BLaER1 treated with 17β-estradiol and CSF1 and Interleukin-3, amounts not matched to agents 10 nM and 100 nM (cell line): ENCODE results near the gene TMEM74B.
A peak's percentile ranks its signal among the peaks of the same experiment; 100 is the strongest.

Experiments
- H3K27ac ChIP-seq, 11 experiments: shearing (Covaris generic); formaldehyde crosslinking; 2 replicates each; pipeline ENCODE4 v1.8.1; 2022
- H3K27me3 ChIP-seq, 11 experiments: shearing (Covaris generic); formaldehyde crosslinking; 2 replicates each; pipeline ENCODE4 v1.8.1; 2022
- H3K36me3 ChIP-seq, 11 experiments: shearing (Covaris generic); formaldehyde crosslinking; 2 replicates each; pipeline ENCODE4 v1.8.1; 2022
- H3K4me1 ChIP-seq, 10 experiments: shearing (Covaris generic); formaldehyde crosslinking; 2 replicates each; pipeline ENCODE4 v1.8.1; 2022
- H3K4me2 ChIP-seq, 11 experiments: shearing (Covaris generic); formaldehyde crosslinking; 2 replicates each; pipeline ENCODE4 v1.8.1; 2022
- H3K4me3 ChIP-seq, 10 experiments: shearing (Covaris generic); formaldehyde crosslinking; 2 replicates each; pipeline ENCODE4 v1.8.1; 2022
- H3K9ac ChIP-seq, 11 experiments: shearing (Covaris generic); formaldehyde crosslinking; 2 replicates each; pipeline ENCODE4 v1.8.1; 2022
- H3K9me3 ChIP-seq, 11 experiments: shearing (Covaris generic); formaldehyde crosslinking; replicated peaks in 1 of 11; 2 replicates each; pipeline ENCODE4 v1.8.1; 2022
- H4K20me1 ChIP-seq, 11 experiments: shearing (Covaris generic); formaldehyde crosslinking; 2 replicates each; pipeline ENCODE4 v1.8.1; 2022
- Cebpa-rat ChIP-seq, 11 experiments: shearing (Covaris generic); IDR thresholded peaks; 2 replicates each; pipeline ENCODE4 v1.8.1; 2022

TMEM74B gene

DNA sequence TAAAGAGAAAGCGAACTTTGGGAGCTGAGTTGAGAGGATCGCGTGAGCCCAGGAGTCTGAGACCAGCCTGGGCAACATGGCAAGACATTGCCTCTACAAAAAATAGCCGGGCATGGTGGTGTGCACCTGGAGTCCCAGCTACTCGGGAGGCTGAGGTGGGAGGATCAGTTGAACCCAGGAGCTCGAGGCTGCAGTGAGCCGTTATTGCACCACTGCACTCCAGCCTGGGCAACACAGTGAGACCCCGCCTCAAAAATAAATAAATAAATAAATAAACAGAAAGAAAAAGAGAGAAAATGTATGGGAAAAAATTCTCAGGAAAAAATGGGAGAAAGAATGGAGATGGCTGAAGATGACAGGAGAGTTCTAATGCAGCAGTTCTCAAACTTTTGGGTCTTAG is 21.0 kb upstream of the TMEM74B start:
- Histone ChIP-seq H3K4me2 (no peak overlapping the region), H3K36me3 (no peaks in the 10 kb centered on the region), H3K27me3 (no peaks in the 10 kb centered on the region), H3K9me3 (no peaks in the 10 kb centered on the region), H3K4me1 (peaks cover 0 to 8% (median 2%) of the 10 kb centered on the region in 10 experiments; a peak in 3 of 20 replicates), H3K4me3 (no peak overlapping the region), H3K27ac (no peak overlapping the region), H3K9ac (no peak overlapping the region), H4K20me1 (no peaks in the 10 kb centered on the region)
- no peak for TF ChIP-seq Cebpa-rat (IDR thresholded peaks at IDR 0.05)

- H4K20me1 ChIP-seq: no peaks in the 10 kb centered on the region
- H3K9me3 ChIP-seq: no peaks in the 10 kb centered on the region
- no peaks in the 10 kb centered on the region for H3K36me3 ChIP-seq
- H3K4me3 ChIP-seq: no peak overlapping the region
- H3K9ac ChIP-seq: no peak overlapping the region
- no peak overlapping the region for H3K27ac ChIP-seq
- no peak for TF ChIP-seq Cebpa-rat (IDR thresholded peaks at IDR 0.05)
- peaks cover 0 to 8% (median 2%) of the 10 kb centered on the region in 10 experiments; a peak in 3 of 20 replicates for H3K4me1 ChIP-seq
- peak overlapping the region in 3 of 11 experiments; percentile 15 to 26 (median 20); a peak in 3 of 22 replicates for H3K4me2 ChIP-seq
- no peaks in the 10 kb centered on the region for H3K27me3 ChIP-seq
These were observed 19.8 kb upstream of the TMEM74B start for GRCh38 chr20:1204576-1204975.

GRCh38 chr20:1204113-1204512 is 19.3 kb upstream of the TMEM74B start:
- peaks cover 0 to 8% (median 2%) of the 10 kb centered on the region in 10 experiments; a peak in 3 of 20 replicates for H3K4me1 ChIP-seq
- no peaks in the 10 kb centered on the region for H3K9me3 ChIP-seq
- peak overlapping the region in 3 of 11 experiments; percentile 15 to 26 (median 20); a peak in 3 of 22 replicates for H3K4me2 ChIP-seq
- H3K27ac ChIP-seq: no peak overlapping the region
- H3K36me3 ChIP-seq: no peaks in the 10 kb centered on the region
- H3K9ac ChIP-seq: no peak overlapping the region
- TF ChIP-seq Cebpa-rat (IDR thresholded peaks at IDR 0.05): no peak
- H4K20me1 ChIP-seq: no peaks in the 10 kb centered on the region
- H3K27me3 ChIP-seq: no peaks in the 10 kb centered on the region
- no peak overlapping the region for H3K4me3 ChIP-seq

- Histone ChIP-seq H3K36me3 (no peaks in the 10 kb centered on the region), H3K4me3 (no peak overlapping the region), H3K9me3 (no peaks in the 10 kb centered on the region), H4K20me1 (no peaks in the 10 kb centered on the region), H3K9ac (no peak overlapping the region), H3K4me1 (peaks cover 0 to 8% (median 2%) of the 10 kb centered on the region in 10 experiments; a peak in 3 of 20 replicates), H3K27me3 (no peaks in the 10 kb centered on the region), H3K4me2 (no peak overlapping the region), H3K27ac (no peak overlapping the region)
- no peak for TF ChIP-seq Cebpa-rat (IDR thresholded peaks at IDR 0.05)
These were observed 18.8 kb upstream of the TMEM74B start for GRCh38 chr20:1203630-1204029.

- peaks cover 0 to 8% (median 2%) of the 10 kb centered on the region in 10 experiments; a peak in 3 of 20 replicates for H3K4me1 ChIP-seq
- H3K36me3 ChIP-seq: no peaks in the 10 kb centered on the region
- H3K9ac ChIP-seq: no peak within 1 kb of the TSS
- no peak within 1 kb of the TSS for H3K27ac ChIP-seq
- no peaks in the 10 kb centered on the region for H3K27me3 ChIP-seq
- H3K4me3 ChIP-seq: no peak within 1 kb of the TSS
- H3K9me3 ChIP-seq: no peaks in the 10 kb centered on the region
- H4K20me1 ChIP-seq: no peaks in the 10 kb centered on the region
- TF ChIP-seq Cebpa-rat (IDR thresholded peaks at IDR 0.05): no peak
- H3K4me2 ChIP-seq: peak within 1 kb of the TSS in 3 of 11 experiments; percentile 15 to 26 (median 20); a peak in 3 of 22 replicates
These were observed 18.2 kb upstream of the TMEM74B start, which contains the start of gene C20orf202 for GRCh38 chr20:1202762-1203504. TSS of gene C20orf202 (plus strand) at chr20:1203454. CDS start at chr20:1203586, 132 bp downstream.

- Histone ChIP-seq H3K27ac (no peak overlapping the region), H3K4me1 (peaks cover 0 to 8% (median 2%) of the 10 kb centered on the region in 10 experiments; a peak in 3 of 20 replicates), H3K4me3 (no peak overlapping the region), H3K27me3 (no peaks in the 10 kb centered on the region), H3K9me3 (no peaks in the 10 kb centered on the region; a peak in 1 of 22 replicates), H3K9ac (no peak overlapping the region), H3K4me2 (no peak overlapping the region), H3K36me3 (no peaks in the 10 kb centered on the region), H4K20me1 (no peaks in the 10 kb centered on the region)
- no peak for TF ChIP-seq Cebpa-rat (IDR thresholded peaks at IDR 0.05)
These were observed 15.2 kb upstream of the TMEM74B start for GRCh38 chr20:1199964-1200363.

DNA sequence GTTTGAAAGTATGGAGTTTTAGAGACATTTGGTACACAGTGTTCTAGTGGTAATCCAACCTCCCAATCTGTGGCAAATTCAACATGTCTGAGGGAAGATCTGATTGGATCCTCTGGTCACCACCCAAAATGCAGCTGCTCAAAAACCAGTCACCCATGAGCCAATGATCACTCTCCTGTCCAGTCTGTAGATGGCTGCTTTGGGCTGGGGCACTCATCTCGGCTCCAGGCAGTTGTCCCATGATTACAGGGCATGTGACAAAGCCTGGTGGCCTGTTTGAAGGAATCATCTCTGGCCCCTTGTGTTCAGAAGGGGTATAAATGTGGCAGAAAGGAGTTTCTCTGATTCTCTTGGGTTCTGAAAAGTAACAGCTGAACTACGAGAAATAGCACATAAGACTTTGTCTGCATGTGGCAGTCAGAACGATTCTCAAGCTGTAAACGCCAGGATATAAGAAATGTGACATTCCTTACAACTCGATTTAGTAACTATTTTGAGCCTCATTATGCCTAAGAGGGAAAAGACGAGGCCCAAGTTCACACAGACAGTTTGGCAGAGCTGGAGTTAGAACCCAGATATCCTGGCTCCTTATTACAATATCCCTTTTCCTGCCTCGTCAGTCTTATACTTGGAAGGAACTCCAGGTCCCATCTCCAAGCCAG is 14.6 kb upstream of the TMEM74B start:
- Histone ChIP-seq H3K4me1 (peaks cover 0 to 5% (median under 1%) of the 10 kb centered on the region in 10 experiments; a peak in 3 of 20 replicates), H3K36me3 (no peaks in the 10 kb centered on the region), H4K20me1 (no peaks in the 10 kb centered on the region), H3K9ac (no peak overlapping the region), H3K9me3 (no peaks in the 10 kb centered on the region; a peak in 1 of 22 replicates), H3K4me2 (no peak overlapping the region), H3K27ac (no peak overlapping the region), H3K4me3 (no peak overlapping the region), H3K27me3 (no peaks in the 10 kb centered on the region)
- TF ChIP-seq Cebpa-rat (IDR thresholded peaks at IDR 0.05): no peak

- no peak overlapping the region for H3K4me2 ChIP-seq
- no peaks in the 10 kb centered on the region for H4K20me1 ChIP-seq
- no peak overlapping the region for H3K4me3 ChIP-seq
- no peak for TF ChIP-seq Cebpa-rat (IDR thresholded peaks at IDR 0.05)
- no peak overlapping the region for H3K9ac ChIP-seq
- no peaks in the 10 kb centered on the region for H3K27me3 ChIP-seq
- no peak overlapping the region for H3K27ac ChIP-seq
- H3K36me3 ChIP-seq: no peaks in the 10 kb centered on the region
- H3K9me3 ChIP-seq: no peaks in the 10 kb centered on the region; a peak in 1 of 22 replicates
- H3K4me1 ChIP-seq: no peaks in the 10 kb centered on the region
These were observed 14.0 kb upstream of the TMEM74B start for GRCh38 chr20:1198751-1199150.

DNA sequence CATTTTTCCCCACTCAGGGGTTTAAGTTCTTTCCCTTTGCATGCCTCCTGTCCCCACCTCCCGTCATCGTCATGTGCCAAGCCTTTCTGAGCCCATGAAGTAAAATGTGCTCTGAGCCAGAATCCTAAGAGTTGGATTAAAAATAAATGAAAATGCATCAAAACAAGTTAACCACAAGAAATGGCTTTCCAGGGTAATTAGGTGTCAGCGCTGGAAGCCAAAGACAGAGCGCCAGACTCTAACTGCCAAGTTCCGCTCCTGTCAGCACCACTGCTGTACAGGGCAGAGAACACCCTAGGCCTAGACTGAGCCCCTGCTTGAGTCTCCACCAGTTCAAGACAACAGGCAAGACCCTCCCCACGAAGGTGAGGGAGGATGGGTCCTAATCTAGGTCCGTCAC is 13.0 kb upstream of the TMEM74B start:
- H3K27me3 ChIP-seq: no peaks in the 10 kb centered on the region
- no peak overlapping the region for H3K27ac ChIP-seq
- no peaks in the 10 kb centered on the region for H3K4me1 ChIP-seq
- no peak overlapping the region for H3K4me2 ChIP-seq
- H3K36me3 ChIP-seq: no peaks in the 10 kb centered on the region
- TF ChIP-seq Cebpa-rat (IDR thresholded peaks at IDR 0.05): no peak
- H4K20me1 ChIP-seq: no peaks in the 10 kb centered on the region
- H3K4me3 ChIP-seq: no peak overlapping the region
- no peaks in the 10 kb centered on the region; a peak in 1 of 22 replicates for H3K9me3 ChIP-seq
- no peak overlapping the region for H3K9ac ChIP-seq
